ENCODE results near the gene WDR89.

DNA sequence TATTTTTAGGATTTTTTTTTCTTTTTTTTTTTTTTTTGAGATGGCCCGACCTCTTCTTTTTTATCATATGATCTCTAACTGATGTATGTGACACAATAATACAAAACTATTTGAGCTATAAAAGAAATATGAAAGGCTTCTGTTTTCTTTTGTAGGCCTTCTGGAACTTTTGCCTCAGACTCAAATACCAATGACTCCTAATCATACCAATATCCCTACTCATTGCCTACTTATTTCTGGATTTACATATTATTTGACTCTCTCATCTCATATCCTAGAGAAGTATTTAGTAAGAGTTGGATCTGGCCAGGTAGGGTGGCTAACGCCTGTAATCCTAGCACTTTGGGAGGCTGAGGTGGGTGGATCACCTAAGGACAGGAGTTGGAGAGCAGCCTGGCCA, 12.7 kb upstream of the WDR89 start:
- TF ChIP-seq, protein P1, sequence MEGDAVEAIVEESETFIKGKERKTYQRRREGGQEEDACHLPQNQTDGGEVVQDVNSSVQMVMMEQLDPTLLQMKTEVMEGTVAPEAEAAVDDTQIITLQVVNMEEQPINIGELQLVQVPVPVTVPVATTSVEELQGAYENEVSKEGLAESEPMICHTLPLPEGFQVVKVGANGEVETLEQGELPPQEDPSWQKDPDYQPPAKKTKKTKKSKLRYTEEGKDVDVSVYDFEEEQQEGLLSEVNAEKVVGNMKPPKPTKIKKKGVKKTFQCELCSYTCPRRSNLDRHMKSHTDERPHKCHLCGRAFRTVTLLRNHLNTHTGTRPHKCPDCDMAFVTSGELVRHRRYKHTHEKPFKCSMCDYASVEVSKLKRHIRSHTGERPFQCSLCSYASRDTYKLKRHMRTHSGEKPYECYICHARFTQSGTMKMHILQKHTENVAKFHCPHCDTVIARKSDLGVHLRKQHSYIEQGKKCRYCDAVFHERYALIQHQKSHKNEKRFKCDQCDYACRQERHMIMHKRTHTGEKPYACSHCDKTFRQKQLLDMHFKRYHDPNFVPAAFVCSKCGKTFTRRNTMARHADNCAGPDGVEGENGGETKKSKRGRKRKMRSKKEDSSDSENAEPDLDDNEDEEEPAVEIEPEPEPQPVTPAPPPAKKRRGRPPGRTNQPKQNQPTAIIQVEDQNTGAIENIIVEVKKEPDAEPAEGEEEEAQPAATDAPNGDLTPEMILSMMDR (IDR thresholded peaks at IDR 0.05; ENCODE audit: low read depth, low read length, missing input control): no peak
- TF ChIP-seq RXRA (IDR thresholded peaks at IDR 0.05) (no peak), SP1 (IDR thresholded peaks at IDR 0.05) (no peak), GABPA (IDR thresholded peaks at IDR 0.05 in 1 of 2, conservative IDR thresholded peaks at IDR 0.05 in 1 of 2) (no peak), EGR1 (IDR thresholded peaks at IDR 0.05; ENCODE audit: low read depth in 2 of 2) (no peak), TAF1 (conservative IDR thresholded peaks at IDR 0.05) (no peak), JUND (IDR thresholded peaks at IDR 0.05) (no peak), RAD21 (IDR thresholded peaks at IDR 0.05) (no peak)
- TF ChIP-seq, protein P2, sequence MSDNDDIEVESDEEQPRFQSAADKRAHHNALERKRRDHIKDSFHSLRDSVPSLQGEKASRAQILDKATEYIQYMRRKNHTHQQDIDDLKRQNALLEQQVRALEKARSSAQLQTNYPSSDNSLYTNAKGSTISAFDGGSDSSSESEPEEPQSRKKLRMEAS (IDR thresholded peaks at IDR 0.05): no peak
- TF ChIP-seq, protein P3, sequence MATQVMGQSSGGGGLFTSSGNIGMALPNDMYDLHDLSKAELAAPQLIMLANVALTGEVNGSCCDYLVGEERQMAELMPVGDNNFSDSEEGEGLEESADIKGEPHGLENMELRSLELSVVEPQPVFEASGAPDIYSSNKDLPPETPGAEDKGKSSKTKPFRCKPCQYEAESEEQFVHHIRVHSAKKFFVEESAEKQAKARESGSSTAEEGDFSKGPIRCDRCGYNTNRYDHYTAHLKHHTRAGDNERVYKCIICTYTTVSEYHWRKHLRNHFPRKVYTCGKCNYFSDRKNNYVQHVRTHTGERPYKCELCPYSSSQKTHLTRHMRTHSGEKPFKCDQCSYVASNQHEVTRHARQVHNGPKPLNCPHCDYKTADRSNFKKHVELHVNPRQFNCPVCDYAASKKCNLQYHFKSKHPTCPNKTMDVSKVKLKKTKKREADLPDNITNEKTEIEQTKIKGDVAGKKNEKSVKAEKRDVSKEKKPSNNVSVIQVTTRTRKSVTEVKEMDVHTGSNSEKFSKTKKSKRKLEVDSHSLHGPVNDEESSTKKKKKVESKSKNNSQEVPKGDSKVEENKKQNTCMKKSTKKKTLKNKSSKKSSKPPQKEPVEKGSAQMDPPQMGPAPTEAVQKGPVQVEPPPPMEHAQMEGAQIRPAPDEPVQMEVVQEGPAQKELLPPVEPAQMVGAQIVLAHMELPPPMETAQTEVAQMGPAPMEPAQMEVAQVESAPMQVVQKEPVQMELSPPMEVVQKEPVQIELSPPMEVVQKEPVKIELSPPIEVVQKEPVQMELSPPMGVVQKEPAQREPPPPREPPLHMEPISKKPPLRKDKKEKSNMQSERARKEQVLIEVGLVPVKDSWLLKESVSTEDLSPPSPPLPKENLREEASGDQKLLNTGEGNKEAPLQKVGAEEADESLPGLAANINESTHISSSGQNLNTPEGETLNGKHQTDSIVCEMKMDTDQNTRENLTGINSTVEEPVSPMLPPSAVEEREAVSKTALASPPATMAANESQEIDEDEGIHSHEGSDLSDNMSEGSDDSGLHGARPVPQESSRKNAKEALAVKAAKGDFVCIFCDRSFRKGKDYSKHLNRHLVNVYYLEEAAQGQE (IDR thresholded peaks at IDR 0.05): no peak

Data from liver (tissue), 3 donors.